ENCODE data around the gene LIG3.

DNA sequence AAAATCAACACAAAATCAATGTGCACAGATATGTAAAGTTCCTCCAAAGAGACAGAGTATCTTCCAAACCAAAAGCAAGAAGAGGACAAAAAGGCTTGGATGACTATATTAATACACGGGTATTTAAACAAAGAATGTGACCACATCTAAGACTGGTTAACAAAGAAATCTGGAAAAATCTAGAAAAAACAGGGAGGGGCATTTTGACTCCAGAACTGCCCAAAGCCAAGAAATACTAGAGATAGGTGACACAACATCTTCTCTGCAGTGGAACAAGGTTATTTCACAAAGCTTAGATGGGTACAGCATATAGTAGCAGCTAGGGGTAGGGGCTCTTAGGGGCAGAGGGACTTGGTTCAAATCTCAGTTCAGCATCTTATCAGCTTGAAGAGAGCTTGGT is 72.9 kb downstream of the LIG3 start:
- TF ChIP-seq, protein P1, sequence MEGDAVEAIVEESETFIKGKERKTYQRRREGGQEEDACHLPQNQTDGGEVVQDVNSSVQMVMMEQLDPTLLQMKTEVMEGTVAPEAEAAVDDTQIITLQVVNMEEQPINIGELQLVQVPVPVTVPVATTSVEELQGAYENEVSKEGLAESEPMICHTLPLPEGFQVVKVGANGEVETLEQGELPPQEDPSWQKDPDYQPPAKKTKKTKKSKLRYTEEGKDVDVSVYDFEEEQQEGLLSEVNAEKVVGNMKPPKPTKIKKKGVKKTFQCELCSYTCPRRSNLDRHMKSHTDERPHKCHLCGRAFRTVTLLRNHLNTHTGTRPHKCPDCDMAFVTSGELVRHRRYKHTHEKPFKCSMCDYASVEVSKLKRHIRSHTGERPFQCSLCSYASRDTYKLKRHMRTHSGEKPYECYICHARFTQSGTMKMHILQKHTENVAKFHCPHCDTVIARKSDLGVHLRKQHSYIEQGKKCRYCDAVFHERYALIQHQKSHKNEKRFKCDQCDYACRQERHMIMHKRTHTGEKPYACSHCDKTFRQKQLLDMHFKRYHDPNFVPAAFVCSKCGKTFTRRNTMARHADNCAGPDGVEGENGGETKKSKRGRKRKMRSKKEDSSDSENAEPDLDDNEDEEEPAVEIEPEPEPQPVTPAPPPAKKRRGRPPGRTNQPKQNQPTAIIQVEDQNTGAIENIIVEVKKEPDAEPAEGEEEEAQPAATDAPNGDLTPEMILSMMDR (conservative IDR thresholded peaks at IDR 0.05 in 1 of 2, IDR thresholded peaks at IDR 0.05 in 1 of 2; ENCODE audit: low read depth in 1 of 2, low read length in 2 of 2), result no peak
- TF ChIP-seq EZH2 (IDR thresholded peaks at IDR 0.05; ENCODE audit: low read length, missing control alignments), result no peak

Data from fibroblast of lung (primary cell).